H1 (cell line): Measurements from ENCODE around the gene DUSP10. TPM values are rescaled to one million over a fixed set of nuclear protein-coding genes. Genes with fewer than 3 reads are reported as not detected.

Source experiments
- CTCF ChIA-PET: fragments of 300-600 bp; sonication (Branson Sonifier 250); formaldehyde crosslinking; loops from one replicate; lab custom pipeline; 2021; ENCODE audit not compliant: partially characterized antibody; lab: Charles Lee
- POLR2A ChIA-PET: fragments of 300-600 bp; sonication (Branson Sonifier 250); formaldehyde crosslinking; loops from one replicate; lab custom pipeline; 2021; ENCODE audit warnings: inconsistent platforms; ENCODE audit not compliant: partially characterized antibody; lab: Charles Lee
- DNase-seq, 2 experiments: peaks; one replicate each; pipeline versions ENCODE4 v3.0.0 to v3.0.0-alpha.2; 2010 to 2022; ENCODE audit warnings: low spot score in 2 of 2, low read depth in 1 of 2, mixed read lengths in 1 of 2
- FAIRE-seq: peaks from 2 replicates; lab custom pipeline; 2011; peaks lifted over from hg19 to GRCh38; lab: Jason Lieb, UNC
- H2AFZ ChIP-seq: 2 replicates; pipeline ENCODE4 v1.8.1; 2012; ENCODE audit warnings: low read length, inconsistent platforms
- H2AK5ac ChIP-seq: 2 replicates; pipeline ENCODE4 v1.6.1; 2013; ENCODE audit warnings: low read depth, low read length
- H2BK120ac ChIP-seq: replicated peaks from 2 replicates; pipeline ENCODE3; 2013; ENCODE audit warnings: low read depth, low read length, inconsistent platforms
- H2BK12ac ChIP-seq: 2 replicates; pipeline ENCODE4 v1.6.1; 2013; ENCODE audit warnings: low read depth, low read length
- H2BK15ac ChIP-seq: 2 replicates; pipeline ENCODE4 v1.6.1; 2013; ENCODE audit warnings: low read length
- H2BK20ac ChIP-seq: 2 replicates; pipeline ENCODE4 v1.6.1; 2013; ENCODE audit warnings: low read length
- H2BK5ac ChIP-seq: 2 replicates; pipeline ENCODE4 v1.6.1; 2013; ENCODE audit warnings: low read depth, low read length
- H3K14ac ChIP-seq: 2 replicates; pipeline ENCODE4 v1.6.1; 2013; ENCODE audit warnings: inconsistent platforms; ENCODE audit not compliant: insufficient read length
- H3K18ac ChIP-seq: 2 replicates; pipeline ENCODE4 v1.6.1; 2013; ENCODE audit warnings: low read length; ENCODE audit errors: extremely low read depth
- H3K23ac ChIP-seq: 2 replicates; pipeline ENCODE4 v1.6.1; 2013; ENCODE audit warnings: inconsistent platforms; ENCODE audit not compliant: insufficient read length
- H3K23me2 ChIP-seq: 2 replicates; pipeline ENCODE4 v1.6.1; 2013; ENCODE audit warnings: low read depth, low read length
- H3K27ac ChIP-seq: 2 replicates; pipeline ENCODE4 v1.6.1; 2011; ENCODE audit warnings: low read depth, low read length, inconsistent platforms
- H3K27me3 ChIP-seq, 4 experiments: replicated peaks in 1 of 4; 1 replicate in 1 of 4; 2 replicates in 3 of 4; pipeline versions ENCODE4 v1.6.1 to v1.8.1; 2011 to 2013; ENCODE audit warnings: low read length in 3 of 4, mild to moderate bottlenecking in 3 of 4, inconsistent platforms in 2 of 4, mixed read lengths in 2 of 4, moderate library complexity in 1 of 4; ENCODE audit not compliant: control insufficient read depth in 3 of 4, insufficient read depth in 3 of 4; ENCODE audit errors: extremely low read depth in 1 of 4
- H3K36me3 ChIP-seq, 4 experiments: 2 replicates each; pipeline versions ENCODE4 v1.6.1 to v1.8.1; 2011 to 2013; ENCODE audit warnings: mild to moderate bottlenecking in 4 of 4, low read length in 3 of 4, moderate library complexity in 2 of 4, control low read depth in 1 of 4, inconsistent platforms in 1 of 4; ENCODE audit not compliant: insufficient read depth in 4 of 4, control insufficient read depth in 2 of 4
- H3K4ac ChIP-seq: replicated peaks from 2 replicates; pipeline ENCODE3; 2013; ENCODE audit warnings: low read length, low read depth, mixed read lengths, inconsistent platforms; ENCODE audit not compliant: insufficient read length
- H3K4me1 ChIP-seq, 4 experiments: replicated peaks in 1 of 4; 1 replicate in 1 of 4; 2 replicates in 3 of 4; pipeline versions ENCODE4 v1.6.1 to v1.8.1; 2011 to 2013; ENCODE audit warnings: low read length in 3 of 4, inconsistent platforms in 2 of 4, mixed read lengths in 1 of 4; ENCODE audit not compliant: insufficient read depth in 4 of 4, control insufficient read depth in 3 of 4
- H3K4me2 ChIP-seq, 2 experiments: 2 replicates each; pipeline versions ENCODE4 v1.6.1 to v1.8.1; 2011 to 2013; ENCODE audit warnings: low read depth in 2 of 2, low read length in 2 of 2, control low read depth in 1 of 2, inconsistent platforms in 1 of 2, mild to moderate bottlenecking in 1 of 2; ENCODE audit not compliant: insufficient read depth in 1 of 2
- H3K4me3 ChIP-seq, 4 experiments: fragments of 200-600, 300-600 bp in 1 of 4; sonication (generic), shearing (Covaris generic), sonication (Bioruptor Twin) in 1 of 4; 2 replicates each; pipeline versions ENCODE4 v1.5.1 to v1.8.1; 2011 to 2016; ENCODE audit warnings: low read length in 4 of 4, low read depth in 3 of 4, control low read depth in 2 of 4, inconsistent platforms in 2 of 4, mild to moderate bottlenecking in 2 of 4, mixed read lengths in 1 of 4, moderate library complexity in 1 of 4; ENCODE audit not compliant: insufficient read depth in 2 of 4; ENCODE audit errors: extremely low read depth in 1 of 4
- H3K56ac ChIP-seq: replicated peaks from 2 replicates; pipeline ENCODE3; 2013; ENCODE audit warnings: low read depth, mild to moderate bottlenecking, mixed read lengths, low read length, inconsistent platforms; ENCODE audit not compliant: insufficient read length
- H3K79me1 ChIP-seq: 2 replicates; pipeline ENCODE4 v1.6.1; 2013; ENCODE audit warnings: low read depth, low read length, control low read depth
- H3K79me2 ChIP-seq, 2 experiments: 2 replicates each; pipeline versions ENCODE4 v1.6.1 to v1.8.1; 2012 to 2013; ENCODE audit warnings: low read length in 2 of 2, mild to moderate bottlenecking in 2 of 2, inconsistent platforms in 1 of 2; ENCODE audit not compliant: insufficient read depth in 2 of 2, control insufficient read depth in 1 of 2
- H3K9ac ChIP-seq, 4 experiments: replicated peaks in 1 of 4; 1 replicate in 1 of 4; 2 replicates in 3 of 4; pipeline versions ENCODE4 v1.6.1 to v1.8.1; 2011 to 2013; ENCODE audit warnings: low read depth in 3 of 4, low read length in 3 of 4, control low read depth in 2 of 4, mild to moderate bottlenecking in 2 of 4, moderate library complexity in 2 of 4, inconsistent platforms in 1 of 4; ENCODE audit errors: extremely low read depth in 1 of 4
- H3K9me3 ChIP-seq, 2 experiments: 2 replicates each; pipeline versions ENCODE4 v1.6.1 to v1.8.1; 2012 to 2013; ENCODE audit warnings: mild to moderate bottlenecking in 2 of 2, moderate library complexity in 2 of 2, control low read depth in 1 of 2, inconsistent platforms in 1 of 2, low read depth in 1 of 2, low read length in 1 of 2, mixed read lengths in 1 of 2; ENCODE audit not compliant: insufficient read depth in 2 of 2
- H4K20me1 ChIP-seq, 2 experiments: replicated peaks in 1 of 2; 2 replicates each; pipeline versions ENCODE3 to v1.8.1; 2011 to 2013; ENCODE audit warnings: inconsistent platforms in 2 of 2, low read length in 2 of 2, mild to moderate bottlenecking in 1 of 2; ENCODE audit not compliant: insufficient read depth in 2 of 2, control insufficient read depth in 1 of 2
- H4K5ac ChIP-seq: 2 replicates; pipeline ENCODE4 v1.6.1; 2013; ENCODE audit warnings: low read length, low read depth, mixed read lengths, inconsistent platforms; ENCODE audit not compliant: insufficient read length
- H4K8ac ChIP-seq: 2 replicates; pipeline ENCODE4 v1.8.0; 2013; ENCODE audit warnings: mild to moderate bottlenecking, moderate library complexity, low read length, inconsistent platforms; ENCODE audit not compliant: insufficient read depth; ENCODE audit errors: extremely low read depth
- H4K91ac ChIP-seq: replicated peaks from 2 replicates; pipeline ENCODE3; 2013; ENCODE audit warnings: low read length, mixed read lengths, inconsistent platforms; ENCODE audit not compliant: insufficient read length
- GTF2F1 ChIP-seq: IDR thresholded peaks from 2 replicates; pipeline ENCODE4 v1.6.1; 2012; ENCODE audit warnings: low read depth, low read length, improper control_type of control experiment, borderline replicate concordance
- KDM5A ChIP-seq: fragments of 200-600 bp; IDR thresholded peaks from 2 replicates; pipeline ENCODE4 v1.7.1; 2012; ENCODE audit warnings: mild to moderate bottlenecking, low read length, inconsistent platforms, mixed read lengths
- POLR2A ChIP-seq, 2 experiments: IDR thresholded peaks; 1 replicate in 1 of 2; 2 replicates in 1 of 2; pipeline ENCODE4 v1.6.1; 2011; ENCODE audit warnings: low read depth in 2 of 2, low read length in 2 of 2, mild to moderate bottlenecking in 2 of 2; ENCODE audit errors: control extremely low read depth in 1 of 2
- POU5F1 ChIP-seq: IDR thresholded peaks from 2 replicates; pipeline ENCODE4 v1.6.1; 2011; ENCODE audit warnings: low read depth, mild to moderate bottlenecking, low read length, moderate library complexity
- RNF2 ChIP-seq: fragments of 200-900, 300-1000 bp; sonication (generic); IDR thresholded peaks from 2 replicates; pipeline ENCODE4 v1.7.1; 2016; ENCODE audit warnings: borderline replicate concordance, low read depth, mild to moderate bottlenecking, antibody characterized with exemption, low read length; ENCODE audit not compliant: poor library complexity, severe bottlenecking; ENCODE audit errors: missing control alignments
- SP4 ChIP-seq: IDR thresholded peaks from 2 replicates; pipeline ENCODE4 v1.6.1; 2012; ENCODE audit warnings: low read length, inconsistent platforms
- SUZ12 ChIP-seq: fragments of 200-600 bp; sonication (generic); IDR thresholded peaks from 2 replicates; pipeline ENCODE4 v1.6.1; 2012; ENCODE audit warnings: mild to moderate bottlenecking, inconsistent platforms, low read length, moderate library complexity, mixed read lengths
- TBP ChIP-seq: IDR thresholded peaks from 2 replicates; pipeline ENCODE4 v1.6.1; 2011; ENCODE audit warnings: low read depth, low read length, improper control_type of control experiment
- YY1 ChIP-seq: IDR thresholded peaks from 2 replicates; pipeline ENCODE4 v1.6.1; 2011; ENCODE audit warnings: low read depth, mild to moderate bottlenecking, low read length
- WGBS, 2 experiments: shearing (Covaris generic) in 1 of 2; methylation state at CpG; one replicate each; pipeline versions ENCODE4 v1.1.6 to v1.1.7; 2013 to 2015; ENCODE audit warnings: low lambda C conversion rate in 2 of 2, mixed read lengths in 2 of 2, inconsistent platforms in 1 of 2, low coverage in 1 of 2, missing lambda C conversion rate in 1 of 2; ENCODE audit not compliant: insufficient replicate concordance in 2 of 2, insufficient coverage in 1 of 2, insufficient read length in 1 of 2; ENCODE audit errors: extremely low coverage in 1 of 2, missing lambda C conversion rate in 1 of 2; 5-methylcytosine and 5-hydroxymethylcytosine counted together
- polyA plus RNA-seq, 7 experiments: library from polyadenylated mRNA; depleted of rRNA in 3 of 7; stranded (reverse) in 5 of 7; unstranded in 2 of 7; fragments of >200 nt in 5 of 7; fragments of 200-250 nt in 2 of 7; gene quantifications; 1 replicate in 5 of 7; 2 replicates in 1 of 7; 4 replicates in 1 of 7; pipeline versions ENCODE4 v1.2.1 to v1.2.3, GENCODE V29; 2011 to 2013; ENCODE audit warnings: missing spikeins in 2 of 7, mixed read lengths in 2 of 7
- total RNA-seq: library from RNA; stranded (reverse); fragmentation: NEBNext Ultra II Directional; extraction: Animal tissue kit (Norgen Biotek cat#: 25700); gene quantifications from 2 replicates; pipeline ENCODE4 v1.2.1, GENCODE V29; 2021
- TF ChIP-seq, protein P1 (sequence below): IDR thresholded peaks from 2 replicates; pipeline ENCODE4 v1.6.1; 2012; ENCODE audit warnings: low read length, inconsistent platforms

Gene DUSP10
- total and polyA plus RNA-seq, 2 of the 8 experiments (the other 6 are each of a cell fraction or from before 2014, with no cell fraction given): 1.2 TPM

DNA sequence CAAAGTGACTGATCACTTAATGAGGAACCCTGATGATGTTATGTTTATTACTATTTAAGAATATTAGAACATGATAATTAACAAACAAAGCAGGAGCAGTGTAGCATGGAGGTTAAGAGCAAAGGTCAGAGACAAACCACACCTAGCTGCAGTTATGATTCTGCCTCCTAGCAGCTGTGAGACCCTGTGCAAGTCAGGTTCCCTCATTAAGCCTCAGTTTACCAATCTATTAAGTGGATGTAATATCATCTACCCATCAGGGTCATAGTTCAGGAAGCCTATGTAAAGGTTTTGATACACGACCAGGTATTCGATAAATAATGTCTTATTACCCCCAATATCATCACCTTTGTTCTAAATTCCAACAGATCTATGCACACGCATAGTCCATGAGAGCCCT lies 32.0 kb downstream of the DUSP10 start:
- Histone ChIP-seq H2BK20ac (no peak overlapping the region), H3K23me2 (no peaks in the 10 kb centered on the region), H3K79me1 (no peaks in the 10 kb centered on the region), H3K56ac (no peak overlapping the region), H2BK12ac (no peak overlapping the region), H3K27ac (no peak overlapping the region), H3K4me2 (no peak overlapping the region), H4K8ac (no peak overlapping the region), H2BK5ac (no peak overlapping the region), H2AFZ (no peak overlapping the region), H2AK5ac (no peak overlapping the region), H4K20me1 (no peaks in the 10 kb centered on the region), H3K4me1 (peaks cover 0 to 8% (median 4%) of the 10 kb centered on the region in 4 experiments; a peak in 3 of 7 replicates), H4K5ac (no peak overlapping the region), H3K23ac (no peak overlapping the region), H2BK120ac (no peak overlapping the region), H3K79me2 (no peaks in the 10 kb centered on the region), H3K18ac (no peak overlapping the region), H3K36me3 (no peaks in the 10 kb centered on the region), H3K4ac (no peak overlapping the region), H2BK15ac (no peak overlapping the region), H3K9me3 (no peaks in the 10 kb centered on the region), H3K14ac (no peak overlapping the region), H3K9ac (no peak overlapping the region), H3K4me3 (no peak overlapping the region), H3K27me3 (peaks cover 0 to 4% (median 1%) of the 10 kb centered on the region in 4 experiments; a peak in 4 of 7 replicates), H4K91ac (no peak overlapping the region)
- no peak for TF ChIP-seq GTF2F1
- no peak for TF ChIP-seq TBP
- no peak for TF ChIP-seq POLR2A (IDR thresholded peaks at IDR 0.05; ENCODE audit: control extremely low read depth in 1 of 2, low read depth in 2 of 2, low read length in 2 of 2)
- TF ChIP-seq SP4: no peak
- no peak for TF ChIP-seq KDM5A
- TF ChIP-seq POU5F1: no peak
- TF ChIP-seq, protein P1, sequence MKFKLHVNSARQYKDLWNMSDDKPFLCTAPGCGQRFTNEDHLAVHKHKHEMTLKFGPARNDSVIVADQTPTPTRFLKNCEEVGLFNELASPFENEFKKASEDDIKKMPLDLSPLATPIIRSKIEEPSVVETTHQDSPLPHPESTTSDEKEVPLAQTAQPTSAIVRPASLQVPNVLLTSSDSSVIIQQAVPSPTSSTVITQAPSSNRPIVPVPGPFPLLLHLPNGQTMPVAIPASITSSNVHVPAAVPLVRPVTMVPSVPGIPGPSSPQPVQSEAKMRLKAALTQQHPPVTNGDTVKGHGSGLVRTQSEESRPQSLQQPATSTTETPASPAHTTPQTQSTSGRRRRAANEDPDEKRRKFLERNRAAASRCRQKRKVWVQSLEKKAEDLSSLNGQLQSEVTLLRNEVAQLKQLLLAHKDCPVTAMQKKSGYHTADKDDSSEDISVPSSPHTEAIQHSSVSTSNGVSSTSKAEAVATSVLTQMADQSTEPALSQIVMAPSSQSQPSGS: no peak
- TF ChIP-seq RNF2: no peak
- no peak for TF ChIP-seq SUZ12
- TF ChIP-seq YY1: no peak
- DNase-seq: no peak
- CTCF ChIA-PET: interaction anchor here (1.5 to 2.3 kb wide), 2 partner anchors 11 to 164 kb away, joined by 4 to 8 read pairs; no protein-coding TSS in a partner anchor
- WGBS, 2 experiments: 94% methylated on average over 3 of the region's 3 CpGs; no CpG with 5 or more reads in 1 of the 2 experiments
- FAIRE-seq: no peak
- POLR2A ChIA-PET: no interaction called here
